RWPE1 (cell line): ENCODE measurements around the gene HS3ST5.

Experiments used
- CTCF ChIA-PET: fragments of 350-600 bp; sonication (Branson Sonifier 250); formaldehyde crosslinking; extraction: SDS; loops from one replicate; lab custom pipeline; 2021; lab: Yijun Ruan, JAX
- POLR2A ChIA-PET: fragments of 400-600 bp; formaldehyde crosslinking; extraction: SDS; loops from one replicate; lab custom pipeline; 2020; ENCODE audit warnings: antibody characterized with exemption; ENCODE audit not compliant: low non-redundant PET; lab: Yijun Ruan, JAX
- DNase-seq: peaks from one replicate; pipeline ENCODE4 v3.0.0; 2012; ENCODE audit warnings: low spot score
- H3K27ac ChIP-seq: fragments of 450-650 bp; 2 replicates; pipeline ENCODE4 v1.5.1; 2017
- CTCF ChIP-seq: fragments of 450-650 bp; conservative IDR thresholded peaks from 2 replicates; pipeline ENCODE4 v1.5.1; 2017; ENCODE audit warnings: low read depth, mild to moderate bottlenecking

HS3ST5 gene

GRCh38 chr6:114171473-114171872, 171.3 kb downstream of the HS3ST5 start:
- no peak for DNase-seq
- CTCF ChIA-PET, result no interaction called here
- no peak overlapping the region for H3K27ac ChIP-seq
- POLR2A ChIA-PET, result no interaction called here
- TF ChIP-seq CTCF, result no peak

GRCh38 chr6:114170958-114171387, 171.8 kb downstream of the HS3ST5 start:
- DNase-seq, result no peak
- POLR2A ChIA-PET, result no interaction called here
- TF ChIP-seq CTCF, result no peak
- no peak overlapping the region for H3K27ac ChIP-seq
- CTCF ChIA-PET, result interaction anchor here (0.5 kb wide), 1 partner anchor 309 kb away, joined by 4 read pairs; no protein-coding TSS in a partner anchor

- no peak for DNase-seq
- no peak for TF ChIP-seq CTCF
- POLR2A ChIA-PET, result no interaction called here
- CTCF ChIA-PET, result interaction anchor here (0.6 kb wide), 1 partner anchor 112 kb away, joined by 3 read pairs; no protein-coding TSS in a partner anchor
- H3K27ac ChIP-seq, result no peak overlapping the region
Observed at GRCh38 chr6:114170372-114170771, 172.5 kb downstream of the HS3ST5 start.

GRCh38 chr6:114169763-114170162, 173.1 kb downstream of the HS3ST5 start:
- POLR2A ChIA-PET, result no interaction called here
- CTCF ChIA-PET, result no interaction called here
- TF ChIP-seq CTCF, result no peak

GRCh38 chr6:114167583-114168576, 174.9 kb downstream of the HS3ST5 start:
- no peak for DNase-seq
- TF ChIP-seq CTCF, result no peak
- CTCF ChIA-PET, result interaction anchor here (0.9 kb wide), 1 partner anchor 137 kb away, joined by 4 read pairs; no protein-coding TSS in a partner anchor
- POLR2A ChIA-PET, result no interaction called here
- H3K27ac ChIP-seq, result no peak overlapping the region

More at GRCh38 chr6:114169763-114170162, 173.1 kb downstream of the HS3ST5 start:
- H3K27ac ChIP-seq, result no peak overlapping the region
- no peak for DNase-seq

GRCh38 chr6:114164207-114164606, 178.6 kb downstream of the HS3ST5 start:
- ChIA-PET POLR2A (no interaction called here), CTCF (interaction anchor here (0.6 to 0.9 kb wide), 2 partner anchors 56 to 1741 kb away, joined by 3 to 4 read pairs; no protein-coding TSS in a partner anchor)
- H3K27ac ChIP-seq, result no peak overlapping the region
- no peak for TF ChIP-seq CTCF
- no peak for DNase-seq
